HFF-Myc (cell line): ENCODE results near the gene NAA40.

Experiments used
- DNase-seq: peaks from one replicate; pipeline ENCODE4 v3.0.0-alpha.2; 2011; ENCODE audit warnings: low read depth; ENCODE audit errors: extremely low read depth
- H3K4me3 ChIP-seq: replicated peaks from 2 replicates; pipeline ENCODE4 v1.5.1; 2011; ENCODE audit warnings: low read depth, mild to moderate bottlenecking, control low read depth, low read length
- CTCF ChIP-seq: IDR thresholded peaks from 2 replicates; pipeline ENCODE4 v1.5.1; 2012; ENCODE audit warnings: mild to moderate bottlenecking, low read depth, low read length, control low read depth; ENCODE audit errors: missing control alignments

The NAA40 gene

GRCh38 chr11:63917692-63918506 is 20.9 kb upstream of the NAA40 start:
- H3K4me3 ChIP-seq = peak overlapping the region; percentile 76
- no peak for TF ChIP-seq CTCF
- no peak for DNase-seq

- H3K4me3 ChIP-seq = peak overlapping the region; percentile 76
- DNase-seq = no peak
- TF ChIP-seq CTCF = no peak
Observed at GRCh38 chr11:63918507-63919191, 20.2 kb upstream of the NAA40 start.

- H3K4me3 ChIP-seq = peak overlapping the region; percentile 16
Observed at GRCh38 chr11:63919267-63920125, 19.3 kb upstream of the NAA40 start.

GRCh38 chr11:63920126-63920938 is 18.5 kb upstream of the NAA40 start:
- TF ChIP-seq CTCF = no peak
- no peak for DNase-seq
- H3K4me3 ChIP-seq = no peak overlapping the region

More at GRCh38 chr11:63919267-63920125, 19.3 kb upstream of the NAA40 start:
- no peak for DNase-seq
- no peak for TF ChIP-seq CTCF

- TF ChIP-seq CTCF = peak; percentile 73
- no peak for DNase-seq
- no peak overlapping the region for H3K4me3 ChIP-seq
Observed at GRCh38 chr11:63920939-63921417, 17.8 kb upstream of the NAA40 start.
